Caco-2 (cell line): ENCODE data around the gene SARDH. TPM values are rescaled to one million over a fixed set of nuclear protein-coding genes. Genes with fewer than 3 reads are reported as not detected.
"Not testable (repeated sequence)": the region's sequence is repeated elsewhere in the genome, so short reads cannot be mapped to it uniquely, and the experiment has no call there.

ENCODE experiments used
- BruUV-seq: library from RNA; stranded (reverse); fragments of 400-500 nt; replicated peaks from 2 replicates; lab custom pipeline; 2021; lab: Mats Ljungman, UMichigan
- CTCF ChIA-PET: fragments of 300-600 bp; sonication (Branson Sonifier 250); formaldehyde crosslinking; loops from one replicate; lab custom pipeline; 2022; ENCODE audit warnings: antibody characterized with exemption; lab: Charles Lee
- POLR2A ChIA-PET: fragments of 300-600 bp; sonication (Branson Sonifier 250); formaldehyde crosslinking; loops from one replicate; lab custom pipeline; 2022; ENCODE audit warnings: antibody characterized with exemption; lab: Charles Lee
- DNase-seq, 2 experiments: peaks; one replicate each; pipeline versions ENCODE4 v3.0.0 to v3.0.0-alpha.2; 2020 to 2022
- H3K27me3 ChIP-seq: replicated peaks from 2 replicates; pipeline ENCODE4 v1.6.0; 2011; ENCODE audit warnings: low read length; ENCODE audit not compliant: control insufficient read depth, insufficient read depth
- H3K36me3 ChIP-seq: 2 replicates; pipeline ENCODE4 v1.5.1; 2011; ENCODE audit warnings: low read length; ENCODE audit not compliant: control insufficient read depth, insufficient read depth
- H3K4me1 ChIP-seq: fragments of 250-450 bp; sonication (Bioruptor Pico); 2 replicates; pipeline ENCODE4 v1.5.1; 2020; ENCODE audit warnings: mild to moderate bottlenecking
- H3K4me3 ChIP-seq: 2 replicates; pipeline ENCODE4 v1.5.1; 2011; ENCODE audit warnings: low read depth, mild to moderate bottlenecking, control low read depth, low read length
- H3K9me3 ChIP-seq: fragments of 250-450 bp; sonication (Bioruptor Pico); 2 replicates; pipeline ENCODE4 v1.5.1; 2020; ENCODE audit warnings: mild to moderate bottlenecking, moderate library complexity
- H3K27ac Mint-ChIP-seq: one replicate; pipeline ENCODE4 v1.8.0; 2022; ENCODE audit warnings: mixed read lengths; ENCODE audit not compliant: unreplicated experiment
- H3K27me3 Mint-ChIP-seq: one replicate; pipeline ENCODE4 v1.8.0; 2022; ENCODE audit warnings: mixed read lengths; ENCODE audit not compliant: insufficient read depth, unreplicated experiment
- H3K36me3 Mint-ChIP-seq: one replicate; pipeline ENCODE4 v1.8.0; 2022; ENCODE audit warnings: mild to moderate bottlenecking, mixed read lengths; ENCODE audit not compliant: insufficient read depth, unreplicated experiment
- H3K4me1 Mint-ChIP-seq: one replicate; pipeline ENCODE4 v1.8.0; 2022; ENCODE audit warnings: low read depth, mixed read lengths; ENCODE audit not compliant: unreplicated experiment
- H3K4me3 Mint-ChIP-seq: one replicate; pipeline ENCODE4 v1.8.0; 2022; ENCODE audit warnings: mild to moderate bottlenecking, moderate library complexity, mixed read lengths; ENCODE audit not compliant: unreplicated experiment
- H3K9me3 Mint-ChIP-seq: one replicate; pipeline ENCODE4 v1.8.0; 2022; ENCODE audit warnings: mixed read lengths; ENCODE audit not compliant: unreplicated experiment
- intact Hi-C: fragments of 100-400 bp; cut with micrococcal nuclease; formaldehyde crosslinking; loops from one replicate; pipeline ENCODE4 v1.10.0; 2022; ENCODE audit not compliant: unreplicated experiment
- total RNA-seq: library from RNA; stranded (reverse); gene quantifications from 2 replicates; pipeline ENCODE4 v1.2.3, GENCODE V29; 2022
- TF ChIP-seq, protein P1 (sequence below), 2 experiments: fragments of 200-600 bp in 1 of 2; IDR thresholded peaks; 1 replicate in 1 of 2; 2 replicates in 1 of 2; pipeline versions ENCODE4 v1.5.1 to v1.8.0; 2011 to 2022; ENCODE audit warnings: antibody characterized with exemption in 1 of 2, control low read depth in 1 of 2, inconsistent platforms in 1 of 2, low read depth in 1 of 2, low read length in 1 of 2, mild to moderate bottlenecking in 1 of 2, moderate library complexity in 1 of 2; ENCODE audit not compliant: insufficient read depth in 1 of 2, severe bottlenecking in 1 of 2, unreplicated experiment in 1 of 2

The SARDH gene
- total RNA-seq, 1 experiment from 2014 or later, result 0.36 TPM

DNA sequence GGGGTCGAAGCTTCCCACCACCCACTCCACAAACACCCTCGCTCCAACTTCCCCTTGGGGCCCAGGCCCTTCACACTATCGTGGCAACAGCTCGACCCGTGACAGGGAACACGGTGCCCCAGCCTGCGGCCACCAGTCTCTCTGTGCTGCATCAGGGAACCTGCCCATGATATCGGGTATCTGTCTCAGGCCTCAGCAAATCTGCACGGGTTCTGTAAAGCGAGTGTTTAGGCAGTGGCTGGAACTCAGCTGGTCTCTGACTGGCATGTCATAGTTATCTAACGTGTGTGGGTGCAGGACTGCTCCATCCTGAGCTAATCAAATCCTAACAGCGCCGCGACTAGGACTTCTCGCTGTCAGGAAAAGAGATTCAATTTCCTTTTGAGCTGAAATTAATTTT lies 59.1 kb downstream of the SARDH start:
- ChIA-PET CTCF (no interaction called here), POLR2A (no interaction called here)
- H3K9me3 Mint-ChIP-seq, result no peaks in the 10 kb centered on the region
- intact Hi-C loops, result no loop called here
- no peak overlapping the region for H3K4me3 Mint-ChIP-seq
- H3K4me1 Mint-ChIP-seq, result peaks cover 9% of the 10 kb centered on the region
- BruUV-seq, result no TSS peak
- Histone ChIP-seq H3K27me3 (no peaks in the 10 kb centered on the region), H3K36me3 (no peaks in the 10 kb centered on the region), H3K9me3 (no peaks in the 10 kb centered on the region), H3K4me1 (0 out of 2 replicates have a peak, but pooled peaks cover 5% of the 10 kb centered on the region), H3K4me3 (no peak overlapping the region)
- H3K27me3 Mint-ChIP-seq, result no peaks in the 10 kb centered on the region
- H3K27ac Mint-ChIP-seq, result no peak overlapping the region
- TF ChIP-seq, protein P1, sequence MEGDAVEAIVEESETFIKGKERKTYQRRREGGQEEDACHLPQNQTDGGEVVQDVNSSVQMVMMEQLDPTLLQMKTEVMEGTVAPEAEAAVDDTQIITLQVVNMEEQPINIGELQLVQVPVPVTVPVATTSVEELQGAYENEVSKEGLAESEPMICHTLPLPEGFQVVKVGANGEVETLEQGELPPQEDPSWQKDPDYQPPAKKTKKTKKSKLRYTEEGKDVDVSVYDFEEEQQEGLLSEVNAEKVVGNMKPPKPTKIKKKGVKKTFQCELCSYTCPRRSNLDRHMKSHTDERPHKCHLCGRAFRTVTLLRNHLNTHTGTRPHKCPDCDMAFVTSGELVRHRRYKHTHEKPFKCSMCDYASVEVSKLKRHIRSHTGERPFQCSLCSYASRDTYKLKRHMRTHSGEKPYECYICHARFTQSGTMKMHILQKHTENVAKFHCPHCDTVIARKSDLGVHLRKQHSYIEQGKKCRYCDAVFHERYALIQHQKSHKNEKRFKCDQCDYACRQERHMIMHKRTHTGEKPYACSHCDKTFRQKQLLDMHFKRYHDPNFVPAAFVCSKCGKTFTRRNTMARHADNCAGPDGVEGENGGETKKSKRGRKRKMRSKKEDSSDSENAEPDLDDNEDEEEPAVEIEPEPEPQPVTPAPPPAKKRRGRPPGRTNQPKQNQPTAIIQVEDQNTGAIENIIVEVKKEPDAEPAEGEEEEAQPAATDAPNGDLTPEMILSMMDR (IDR thresholded peaks at IDR 0.05; ENCODE audit: insufficient read depth in 1 of 2, low read depth in 1 of 2, low read length in 1 of 2, severe bottlenecking in 1 of 2, unreplicated experiment in 1 of 2), result no peak
- DNase-seq, result no peak
- no peaks in the 10 kb centered on the region for H3K36me3 Mint-ChIP-seq

DNA sequence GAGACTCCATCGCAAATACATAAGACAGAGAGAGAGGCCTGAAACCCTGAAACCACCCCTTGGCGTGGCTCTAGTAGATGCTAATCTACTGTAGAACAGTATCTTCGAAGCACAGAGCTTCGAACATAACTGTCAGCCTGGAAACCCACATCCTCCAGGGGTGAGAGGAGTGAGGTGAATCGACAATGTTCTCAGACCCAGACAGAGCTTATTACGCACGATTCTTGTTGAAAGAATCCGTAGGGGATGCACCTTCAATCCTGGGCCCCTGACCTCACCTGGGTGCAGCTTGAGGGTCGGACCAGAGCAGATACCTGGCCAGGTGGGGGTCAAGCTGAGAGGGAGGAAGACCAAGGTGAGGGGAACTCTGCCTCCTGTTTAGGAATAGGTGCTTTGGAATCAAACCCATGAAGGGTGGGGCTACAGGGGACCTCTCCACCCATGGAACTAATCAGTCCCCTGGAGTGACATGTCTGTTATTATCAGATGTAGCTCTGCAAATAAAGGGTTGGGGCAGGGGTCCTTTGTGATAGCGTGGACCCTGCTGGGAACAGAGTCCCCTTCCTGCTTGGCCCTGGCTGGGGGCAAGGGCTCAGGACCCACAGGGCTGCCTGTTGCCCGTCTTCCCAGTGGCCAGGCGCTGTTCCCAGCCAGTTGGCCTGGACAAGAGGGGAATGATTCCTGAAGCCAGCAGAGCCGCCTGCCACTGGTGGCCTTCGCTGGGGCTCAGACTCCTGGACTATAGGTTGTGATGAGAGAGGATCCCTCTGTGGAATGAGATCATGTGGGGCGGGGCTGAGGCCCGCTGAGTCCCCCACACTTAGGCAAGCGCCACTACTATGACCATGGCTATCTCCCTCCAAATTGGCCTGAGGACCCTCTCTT lies 60.8 kb downstream of the SARDH start:
- TF ChIP-seq, protein P1 (IDR thresholded peaks at IDR 0.05; ENCODE audit: insufficient read depth in 1 of 2, low read depth in 1 of 2, low read length in 1 of 2, severe bottlenecking in 1 of 2, unreplicated experiment in 1 of 2), result no peak
- no peaks in the 10 kb centered on the region for H3K27me3 ChIP-seq
- Mint-ChIP-seq H3K27me3 (no peaks in the 10 kb centered on the region), H3K9me3 (no peaks in the 10 kb centered on the region), H3K27ac (no peak overlapping the region), H3K36me3 (no peaks in the 10 kb centered on the region), H3K4me3 (no peak overlapping the region), H3K4me1 (peaks cover 9% of the 10 kb centered on the region)
- no peak overlapping the region for H3K4me3 ChIP-seq
- no peak for DNase-seq
- no peaks in the 10 kb centered on the region for H3K36me3 ChIP-seq
- intact Hi-C loops, result no loop called here
- H3K4me1 ChIP-seq, result 0 out of 2 replicates have a peak, but pooled peaks cover 5% of the 10 kb centered on the region
- POLR2A ChIA-PET, result no interaction called here
- no TSS peak for BruUV-seq
- CTCF ChIA-PET, result no interaction called here
- no peaks in the 10 kb centered on the region for H3K9me3 ChIP-seq

DNA sequence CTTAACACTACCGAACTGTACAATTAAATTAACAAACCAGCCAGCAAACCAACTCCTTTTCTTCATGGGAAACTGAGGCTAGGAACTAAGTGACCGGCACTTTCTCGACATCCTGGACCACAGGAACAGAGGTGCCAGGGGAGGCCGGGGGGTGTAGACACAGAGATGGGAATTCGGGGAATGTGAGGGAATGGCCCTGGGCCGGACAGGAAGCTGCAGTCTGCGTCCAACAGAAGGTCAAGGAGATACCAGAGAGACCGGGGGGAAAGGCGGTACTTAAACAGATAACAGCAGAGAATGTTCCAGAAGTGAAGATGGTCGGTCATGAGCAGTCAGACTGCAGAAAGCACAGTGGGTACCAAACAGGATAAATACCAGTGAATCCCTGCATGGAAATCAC lies 61.7 kb downstream of the SARDH start:
- H3K27ac Mint-ChIP-seq, result no peak overlapping the region

DNA sequence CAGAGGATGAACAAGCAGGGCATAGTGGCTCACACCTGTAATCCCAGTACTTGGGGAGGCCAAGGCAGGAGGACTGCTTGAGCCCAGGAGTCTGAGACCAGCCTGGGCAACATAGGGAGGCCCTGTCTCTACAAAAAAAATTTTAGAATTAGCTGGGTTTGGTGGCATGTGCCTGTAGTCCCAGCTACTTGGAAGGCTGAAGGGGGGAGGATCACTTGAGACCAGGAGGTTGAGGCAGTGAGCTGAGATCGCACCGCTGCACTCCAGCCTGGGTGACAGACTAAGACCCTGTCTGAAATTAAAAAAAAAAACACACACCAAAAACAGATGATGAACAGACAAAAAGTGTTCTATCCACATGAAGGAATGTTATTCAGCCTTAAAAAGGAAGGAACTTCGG lies 62.4 kb downstream of the SARDH start:
- H3K9me3 ChIP-seq, intact Hi-C loops, BruUV-seq, H3K4me3 ChIP-seq, H3K27me3 Mint-ChIP-seq, CTCF ChIA-PET, POLR2A ChIA-PET, H3K36me3 ChIP-seq, H3K4me3 Mint-ChIP-seq, H3K27ac Mint-ChIP-seq, H3K9me3 Mint-ChIP-seq, DNase-seq, H3K4me1 ChIP-seq, H3K27me3 ChIP-seq, H3K36me3 Mint-ChIP-seq, H3K4me1 Mint-ChIP-seq: not testable (repeated sequence)

More for the DNA sequence above, 61.7 kb downstream of the SARDH start:
- H3K27me3 ChIP-seq, result no peaks in the 10 kb centered on the region
- intact Hi-C loops, result no loop called here
- BruUV-seq, result no TSS peak
- H3K27me3 Mint-ChIP-seq, result no peaks in the 10 kb centered on the region
- peaks cover 9% of the 10 kb centered on the region for H3K4me1 Mint-ChIP-seq
- H3K9me3 ChIP-seq, result peaks cover 7% of the 10 kb centered on the region; the same call in 1 of the 2 replicates
- DNase-seq, result no peak
- 0 out of 2 replicates have a peak, but pooled peaks cover 5% of the 10 kb centered on the region for H3K4me1 ChIP-seq
- POLR2A ChIA-PET, result no interaction called here
- H3K4me3 ChIP-seq, result no peak overlapping the region
- CTCF ChIA-PET, result no interaction called here
- peaks cover 6% of the 10 kb centered on the region for H3K36me3 Mint-ChIP-seq
- no peaks in the 10 kb centered on the region for H3K9me3 Mint-ChIP-seq
- H3K36me3 ChIP-seq, result no peaks in the 10 kb centered on the region
- H3K4me3 Mint-ChIP-seq, result no peak overlapping the region
- TF ChIP-seq, protein P1 (IDR thresholded peaks at IDR 0.05; ENCODE audit: insufficient read depth in 1 of 2, low read depth in 1 of 2, low read length in 1 of 2, severe bottlenecking in 1 of 2, unreplicated experiment in 1 of 2), result no peak
